ENCODE results near the gene BBOF1. TPM values are rescaled to one million over a fixed set of nuclear protein-coding genes. Genes with fewer than 3 reads are reported as not detected.
A peak's percentile ranks its signal among the peaks of the same experiment; 100 is the strongest.

The BBOF1 gene
- total and polyA plus RNA-seq, 2 experiments from 2014 or later, result 4.1 to 7.1 TPM

DNA sequence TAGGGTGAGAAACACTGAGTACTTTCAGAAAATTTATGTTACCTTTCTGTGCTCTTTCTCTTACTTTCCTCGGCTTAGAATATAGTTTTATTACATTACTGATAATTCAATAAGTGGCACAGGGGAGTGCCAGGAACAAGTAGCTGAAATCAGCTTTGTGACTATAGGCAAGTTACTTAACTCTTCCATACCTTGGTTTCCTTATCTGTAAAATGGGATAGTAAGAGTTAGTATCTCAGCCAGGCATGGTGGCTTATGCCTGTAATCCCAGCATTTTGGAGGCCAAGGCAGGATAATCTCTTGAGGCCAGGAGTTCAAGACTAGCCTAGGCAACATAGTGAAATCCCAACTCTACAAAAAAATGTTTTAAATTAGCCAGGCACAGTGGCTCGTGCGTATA is 15.4 kb downstream of the BBOF1 start:
- TF ChIP-seq EZH2 (IDR thresholded peaks at IDR 0.05; ENCODE audit: borderline replicate concordance), result no peak
- no peak for TF ChIP-seq EZH2phosphoT487 (IDR thresholded peaks at IDR 0.05; ENCODE audit: low read depth, severe bottlenecking, unreplicated experiment)
- TF ChIP-seq, protein P1, sequence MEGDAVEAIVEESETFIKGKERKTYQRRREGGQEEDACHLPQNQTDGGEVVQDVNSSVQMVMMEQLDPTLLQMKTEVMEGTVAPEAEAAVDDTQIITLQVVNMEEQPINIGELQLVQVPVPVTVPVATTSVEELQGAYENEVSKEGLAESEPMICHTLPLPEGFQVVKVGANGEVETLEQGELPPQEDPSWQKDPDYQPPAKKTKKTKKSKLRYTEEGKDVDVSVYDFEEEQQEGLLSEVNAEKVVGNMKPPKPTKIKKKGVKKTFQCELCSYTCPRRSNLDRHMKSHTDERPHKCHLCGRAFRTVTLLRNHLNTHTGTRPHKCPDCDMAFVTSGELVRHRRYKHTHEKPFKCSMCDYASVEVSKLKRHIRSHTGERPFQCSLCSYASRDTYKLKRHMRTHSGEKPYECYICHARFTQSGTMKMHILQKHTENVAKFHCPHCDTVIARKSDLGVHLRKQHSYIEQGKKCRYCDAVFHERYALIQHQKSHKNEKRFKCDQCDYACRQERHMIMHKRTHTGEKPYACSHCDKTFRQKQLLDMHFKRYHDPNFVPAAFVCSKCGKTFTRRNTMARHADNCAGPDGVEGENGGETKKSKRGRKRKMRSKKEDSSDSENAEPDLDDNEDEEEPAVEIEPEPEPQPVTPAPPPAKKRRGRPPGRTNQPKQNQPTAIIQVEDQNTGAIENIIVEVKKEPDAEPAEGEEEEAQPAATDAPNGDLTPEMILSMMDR (IDR thresholded peaks at IDR 0.05; ENCODE audit: poor library complexity), result no peak
- WGBS (ENCODE audit: low lambda C conversion rate, missing lambda C conversion rate), result 79% methylated on average over 3 of the region's 3 CpGs
- no peak for DNase-seq (ENCODE audit: low spot score)
- Histone ChIP-seq H3K4me3 (no peak overlapping the region), H3K4me2 (no peak overlapping the region), H3K36me3 (replicated peaks; ENCODE audit: insufficient read depth, low read depth) (no peaks in the 10 kb centered on the region), H3K9me2 (replicated peaks; ENCODE audit: insufficient read depth) (no peaks in the 10 kb centered on the region), H2AFZ (no peak overlapping the region), H3K79me2 (no peaks in the 10 kb centered on the region), H3K27me3 (no peaks in the 10 kb centered on the region), H3K4me1 (ENCODE audit: insufficient read depth) (no peaks in the 10 kb centered on the region), H4K20me1 (ENCODE audit: insufficient read depth, poor library complexity, severe bottlenecking) (no peaks in the 10 kb centered on the region), H3K27ac (no peak overlapping the region), H3K9me3 (ENCODE audit: low read depth) (no peaks in the 10 kb centered on the region)

DNA sequence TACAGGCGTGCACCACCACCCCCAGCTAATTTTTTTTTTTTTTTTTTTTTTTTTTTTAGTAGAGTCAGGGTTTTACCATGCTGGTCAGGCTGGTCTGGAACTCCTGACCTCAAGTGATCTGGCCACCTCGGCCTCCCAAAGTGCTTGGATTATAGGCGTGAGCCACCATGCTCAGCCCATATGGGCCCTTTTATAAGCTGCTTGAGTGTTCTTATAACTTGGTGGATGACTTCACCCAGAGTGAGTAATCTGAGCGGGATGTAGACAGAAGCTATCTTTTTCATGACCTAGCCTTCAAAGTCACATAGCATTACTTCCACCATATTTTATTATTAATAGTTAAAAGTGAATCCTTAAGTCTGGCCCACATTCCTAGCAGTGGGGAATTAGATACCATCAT is 16.4 kb downstream of the BBOF1 start:
- no peaks in the 10 kb centered on the region for H3K4me1 ChIP-seq (ENCODE audit: insufficient read depth)
- H4K20me1 ChIP-seq (ENCODE audit: insufficient read depth, poor library complexity, severe bottlenecking), result no peaks in the 10 kb centered on the region
- H2AFZ ChIP-seq, result no peak overlapping the region
- H3K27ac ChIP-seq, result no peak overlapping the region
- H3K4me2 ChIP-seq, result no peak overlapping the region
- no peak for DNase-seq (ENCODE audit: low spot score)
- no peaks in the 10 kb centered on the region for H3K79me2 ChIP-seq
- no peaks in the 10 kb centered on the region for H3K9me3 ChIP-seq (ENCODE audit: low read depth)
- TF ChIP-seq, protein P1 (IDR thresholded peaks at IDR 0.05; ENCODE audit: poor library complexity), result no peak
- no peak for TF ChIP-seq EZH2 (IDR thresholded peaks at IDR 0.05; ENCODE audit: borderline replicate concordance)
- no peak for TF ChIP-seq EZH2phosphoT487 (IDR thresholded peaks at IDR 0.05; ENCODE audit: low read depth, severe bottlenecking, unreplicated experiment)
- WGBS (ENCODE audit: low lambda C conversion rate, missing lambda C conversion rate), result 91% methylated on average over 3 of the region's 4 CpGs
- H3K9me2 ChIP-seq (replicated peaks; ENCODE audit: insufficient read depth), result no peaks in the 10 kb centered on the region
- H3K27me3 ChIP-seq, result no peaks in the 10 kb centered on the region
- H3K36me3 ChIP-seq (replicated peaks; ENCODE audit: insufficient read depth, low read depth), result no peaks in the 10 kb centered on the region
- no peak overlapping the region for H3K4me3 ChIP-seq

DNA sequence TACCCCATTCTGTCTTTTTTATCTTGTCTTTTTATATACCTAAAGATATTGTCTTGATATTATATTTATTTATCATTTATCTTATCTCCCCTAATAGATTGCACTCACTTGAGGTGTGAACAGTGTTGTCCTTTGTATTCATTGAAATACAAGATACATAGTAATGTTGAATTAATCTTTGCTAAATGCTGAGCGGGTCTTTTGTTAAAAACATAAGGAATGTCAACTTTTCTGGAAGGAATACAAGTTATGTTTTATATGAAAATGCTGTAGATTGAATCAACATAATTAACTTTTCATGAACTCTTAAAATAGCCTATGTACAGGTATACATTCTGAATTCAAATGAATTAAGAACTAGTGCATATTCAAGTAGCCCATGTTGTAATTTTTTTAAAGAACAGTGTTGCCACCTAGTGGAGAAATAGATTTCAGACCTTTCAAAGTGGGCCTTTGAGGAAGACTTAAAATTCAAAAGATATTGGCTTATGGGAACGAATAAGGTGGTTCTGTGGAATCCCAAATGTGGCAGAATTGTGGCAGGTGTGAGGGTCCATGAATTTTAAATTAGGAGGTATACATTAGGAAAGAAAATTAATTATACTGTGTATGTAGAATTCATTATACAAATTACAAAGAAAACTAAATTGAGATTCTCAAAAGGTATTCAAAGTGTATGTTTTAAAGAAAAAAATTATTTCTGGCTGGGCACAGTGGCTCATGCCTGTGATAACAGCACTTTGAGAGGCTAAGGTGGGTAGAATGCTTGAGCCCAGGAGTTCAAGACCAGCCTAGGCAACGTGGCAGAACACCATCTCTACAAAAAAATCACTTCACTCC is 19.1 kb downstream of the BBOF1 start:
- H3K9me2 ChIP-seq (replicated peaks; ENCODE audit: insufficient read depth), result no peaks in the 10 kb centered on the region
- H3K9me3 ChIP-seq (ENCODE audit: low read depth), result no peaks in the 10 kb centered on the region
- no peaks in the 10 kb centered on the region for H3K36me3 ChIP-seq (replicated peaks; ENCODE audit: insufficient read depth, low read depth)
- WGBS (ENCODE audit: low lambda C conversion rate, missing lambda C conversion rate), result 69% methylated on average over 3 of the region's 3 CpGs
- DNase-seq (ENCODE audit: low spot score), result peak; percentile 50
- no peak overlapping the region for H3K4me2 ChIP-seq
- H3K79me2 ChIP-seq, result no peaks in the 10 kb centered on the region
- TF ChIP-seq, protein P1 (IDR thresholded peaks at IDR 0.05; ENCODE audit: poor library complexity), result peak; percentile 78
- TF ChIP-seq EZH2 (IDR thresholded peaks at IDR 0.05; ENCODE audit: borderline replicate concordance) (no peak), EZH2phosphoT487 (IDR thresholded peaks at IDR 0.05; ENCODE audit: low read depth, severe bottlenecking, unreplicated experiment) (no peak)
- H3K4me3 ChIP-seq, result no peak overlapping the region
- no peak overlapping the region for H2AFZ ChIP-seq
- H4K20me1 ChIP-seq (ENCODE audit: insufficient read depth, poor library complexity, severe bottlenecking), result no peaks in the 10 kb centered on the region
- no peaks in the 10 kb centered on the region for H3K4me1 ChIP-seq (ENCODE audit: insufficient read depth)
- H3K27ac ChIP-seq, result no peak overlapping the region
- H3K27me3 ChIP-seq, result no peaks in the 10 kb centered on the region
